ENCODE results near the gene PRR19.

PRR19 gene

DNA sequence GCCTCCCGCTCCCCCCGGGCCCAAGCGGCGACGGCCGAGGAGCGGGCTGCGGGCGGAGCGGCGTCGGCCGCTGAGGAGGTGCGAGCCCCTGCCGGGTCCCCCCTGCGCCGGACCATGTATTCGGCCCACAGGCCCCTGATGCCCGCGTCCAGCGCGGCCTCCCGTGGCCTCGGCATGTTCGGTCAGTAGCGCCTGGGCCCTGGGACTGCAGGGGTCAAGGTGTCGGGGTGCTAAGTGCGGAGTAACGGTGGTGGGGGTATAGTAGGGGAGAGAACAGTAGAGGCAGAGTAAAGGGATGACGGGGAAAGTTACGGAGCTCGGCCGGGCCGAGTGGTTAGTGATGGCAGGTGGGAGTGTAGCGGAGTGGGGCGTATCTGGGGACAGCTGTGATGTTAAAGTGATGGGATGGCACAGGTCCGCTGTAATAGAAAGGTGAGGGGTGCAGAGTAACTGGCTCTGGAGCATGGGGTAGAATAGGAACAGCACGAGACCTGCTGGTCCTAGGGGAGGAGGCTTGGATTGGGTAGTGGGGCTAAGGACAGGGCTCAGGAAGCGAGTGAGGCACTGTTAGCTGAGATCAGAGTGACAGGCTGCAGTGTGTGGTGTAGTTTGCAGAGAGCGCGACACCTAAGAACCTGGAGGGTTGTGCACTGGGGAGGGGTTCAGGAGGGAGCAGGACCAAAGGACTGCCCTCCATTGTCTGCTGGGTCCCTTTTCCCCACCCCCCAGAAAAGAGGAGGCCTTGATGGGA is 17.2 kb upstream of the PRR19 start:
- DNase-seq: no peak

DNA sequence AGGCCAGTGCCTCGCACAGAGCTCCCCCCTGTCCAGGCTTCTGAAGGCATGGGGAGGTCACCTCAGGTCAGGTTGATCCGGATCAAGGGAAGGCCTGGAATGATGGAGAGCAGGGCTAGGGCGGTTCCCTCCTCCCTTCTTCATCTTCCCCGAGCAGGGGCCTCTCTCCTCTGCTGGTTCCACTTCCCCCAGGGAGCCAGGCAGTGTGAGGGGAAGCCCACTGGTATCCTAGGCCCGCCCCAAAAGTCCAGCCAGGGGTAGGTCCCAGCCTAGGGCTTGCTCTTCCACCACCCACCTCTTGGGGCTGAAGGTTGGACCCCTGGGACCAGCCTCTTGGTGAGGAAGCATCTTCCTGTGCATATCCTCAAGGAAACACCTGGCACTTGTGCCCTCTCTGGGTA is 16.4 kb upstream of the PRR19 start:
- no peak for DNase-seq

DNA sequence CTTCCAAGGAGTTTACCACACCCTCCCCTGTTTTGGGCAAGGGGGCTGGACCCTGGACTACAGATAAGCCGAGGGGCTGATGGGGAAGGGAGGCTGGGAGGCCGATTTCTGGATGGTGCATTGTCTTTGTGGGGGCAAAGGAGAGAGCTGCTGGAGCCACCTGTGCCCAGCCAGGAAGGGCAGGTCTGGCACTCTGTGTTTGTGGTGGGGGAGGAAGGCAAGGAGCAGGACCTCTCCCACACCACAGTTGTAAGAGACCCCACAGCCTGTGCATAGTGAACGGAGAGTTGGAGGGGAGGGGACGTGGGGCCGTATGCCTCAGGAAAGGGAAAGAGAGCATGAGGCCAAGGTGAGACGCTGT is 16.0 kb upstream of the PRR19 start:
- DNase-seq: no peak

DNA sequence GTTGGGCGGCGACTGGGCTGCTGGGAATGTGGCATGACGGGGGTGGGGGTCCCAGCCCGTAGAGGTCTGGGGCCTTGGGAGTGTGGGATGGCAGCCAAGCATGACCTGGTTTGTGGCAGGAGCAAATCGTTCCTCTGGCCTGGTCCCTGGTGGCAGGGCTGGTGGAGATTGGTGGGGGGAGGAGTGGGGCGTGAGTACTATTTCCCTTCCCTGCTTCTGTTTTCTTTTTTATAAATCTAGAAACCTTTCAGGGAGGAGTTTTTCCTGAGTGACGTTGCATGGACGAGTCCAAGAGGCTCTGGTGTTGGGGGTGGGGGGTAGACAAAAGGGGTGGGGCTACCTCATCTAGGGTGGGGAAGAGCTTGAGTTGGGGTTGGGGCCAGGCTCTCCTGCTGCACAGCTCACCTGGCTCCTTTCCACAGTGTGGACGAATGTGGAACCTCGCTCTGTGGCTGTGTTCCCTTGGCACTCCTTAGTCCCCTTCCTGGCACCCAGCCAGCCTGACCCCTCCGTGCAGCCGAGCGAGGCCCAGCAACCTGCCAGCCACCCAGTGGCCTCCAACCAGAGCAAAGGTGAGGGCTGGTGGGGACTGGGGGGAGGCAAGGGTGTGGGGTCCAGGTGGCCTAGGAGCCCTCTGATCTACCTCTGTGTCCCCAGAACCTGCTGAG is 15.4 kb upstream of the PRR19 start:
- no peak for DNase-seq

DNA sequence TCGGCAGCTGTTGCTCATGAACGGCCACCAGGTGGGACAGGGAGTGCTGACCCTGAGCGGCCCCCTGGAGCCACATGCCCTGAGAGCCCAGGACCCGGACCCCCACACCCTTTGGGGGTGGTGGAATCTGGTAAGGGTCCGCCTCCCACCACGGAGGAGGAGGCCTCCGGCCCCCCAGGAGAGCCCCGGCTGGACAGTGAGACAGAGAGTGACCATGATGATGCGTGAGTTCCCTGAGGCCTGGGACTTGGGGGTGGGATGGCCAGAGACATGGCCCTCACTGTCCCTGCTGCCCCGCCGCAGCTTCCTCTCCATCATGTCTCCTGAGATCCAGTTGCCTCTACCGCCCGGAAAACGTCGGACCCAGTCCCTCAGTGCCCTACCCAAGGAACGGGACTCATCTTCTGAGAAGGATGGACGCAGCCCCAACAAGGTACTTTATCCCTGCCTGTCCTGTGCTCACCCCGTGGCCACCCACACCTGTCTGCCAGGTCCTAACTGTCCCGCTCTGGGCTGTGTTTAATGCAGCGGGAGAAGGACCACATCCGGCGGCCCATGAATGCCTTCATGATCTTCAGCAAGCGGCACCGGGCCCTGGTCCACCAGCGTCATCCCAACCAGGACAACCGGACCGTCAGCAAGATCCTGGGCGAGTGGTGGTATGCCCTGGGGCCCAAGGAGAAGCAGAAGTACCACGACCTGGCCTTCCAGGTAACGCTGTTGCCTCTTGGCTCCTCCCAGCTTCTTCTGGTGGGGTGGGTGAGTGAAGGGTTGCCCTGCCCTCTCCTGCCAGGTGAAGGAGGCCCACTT is 14.7 kb upstream of the PRR19 start:
- no peak for DNase-seq

DNA sequence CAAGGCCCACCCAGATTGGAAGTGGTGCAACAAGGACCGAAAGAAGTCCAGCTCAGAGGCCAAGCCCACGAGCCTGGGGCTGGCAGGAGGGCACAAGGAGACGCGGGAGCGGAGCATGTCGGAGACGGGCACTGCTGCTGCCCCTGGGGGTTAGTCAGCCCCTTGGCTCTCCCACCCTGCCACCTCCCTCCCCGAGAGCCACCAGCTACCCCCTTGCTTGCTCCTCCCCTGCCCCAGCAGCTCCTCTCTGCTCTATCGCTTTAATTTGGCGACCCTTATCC is 14.2 kb upstream of the PRR19 start:
- no peak for DNase-seq

DNA sequence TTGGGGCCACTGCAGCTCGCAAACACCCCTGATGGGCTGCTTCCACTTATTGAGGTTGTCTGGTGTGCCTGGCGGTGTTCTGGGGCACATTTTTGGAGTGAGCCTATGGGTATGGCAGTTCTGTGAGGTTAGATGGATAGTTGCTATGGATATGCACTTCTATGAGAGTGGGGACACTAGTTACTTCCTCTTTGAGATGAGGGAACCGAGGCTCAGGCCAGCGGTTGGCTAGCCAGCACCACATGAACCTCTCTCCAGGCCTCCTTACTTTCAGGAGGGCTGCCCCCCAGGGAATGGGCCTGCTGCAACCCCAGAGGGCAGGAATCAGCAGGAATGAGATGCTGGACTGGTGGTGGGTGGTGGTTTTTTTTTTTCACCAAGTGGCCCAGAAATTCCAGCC is 13.5 kb upstream of the PRR19 start:
- DNase-seq: no peak

DNA sequence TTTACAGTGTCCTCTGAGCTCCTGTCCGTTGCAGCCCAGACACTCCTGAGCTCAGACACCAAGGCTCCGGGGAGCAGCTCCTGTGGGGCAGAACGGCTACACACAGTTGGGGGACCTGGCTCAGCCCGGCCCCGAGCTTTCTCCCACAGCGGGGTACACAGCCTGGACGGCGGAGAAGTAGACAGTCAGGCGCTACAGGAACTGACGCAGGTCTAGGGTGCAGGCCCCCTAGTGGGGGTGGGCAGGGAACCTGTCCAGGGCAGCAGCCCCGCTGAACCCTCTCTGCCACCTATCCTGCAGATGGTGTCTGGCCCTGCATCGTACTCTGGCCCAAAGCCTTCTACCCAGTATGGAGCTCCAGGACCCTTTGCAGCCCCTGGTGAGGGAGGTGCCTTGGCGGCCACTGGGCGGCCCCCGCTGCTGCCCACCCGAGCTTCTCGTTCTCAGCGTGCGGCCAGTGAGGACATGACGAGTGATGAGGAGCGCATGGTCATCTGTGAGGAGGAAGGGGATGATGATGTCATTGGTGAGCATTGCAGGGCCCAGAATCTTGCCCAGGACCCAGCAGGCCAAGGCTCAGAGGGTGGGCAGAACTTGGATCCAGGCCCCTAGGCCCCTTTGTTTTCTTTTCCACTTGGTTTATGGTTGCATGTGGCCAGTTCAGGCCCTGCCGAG is 12.9 kb upstream of the PRR19 start:
- no peak for DNase-seq

DNA sequence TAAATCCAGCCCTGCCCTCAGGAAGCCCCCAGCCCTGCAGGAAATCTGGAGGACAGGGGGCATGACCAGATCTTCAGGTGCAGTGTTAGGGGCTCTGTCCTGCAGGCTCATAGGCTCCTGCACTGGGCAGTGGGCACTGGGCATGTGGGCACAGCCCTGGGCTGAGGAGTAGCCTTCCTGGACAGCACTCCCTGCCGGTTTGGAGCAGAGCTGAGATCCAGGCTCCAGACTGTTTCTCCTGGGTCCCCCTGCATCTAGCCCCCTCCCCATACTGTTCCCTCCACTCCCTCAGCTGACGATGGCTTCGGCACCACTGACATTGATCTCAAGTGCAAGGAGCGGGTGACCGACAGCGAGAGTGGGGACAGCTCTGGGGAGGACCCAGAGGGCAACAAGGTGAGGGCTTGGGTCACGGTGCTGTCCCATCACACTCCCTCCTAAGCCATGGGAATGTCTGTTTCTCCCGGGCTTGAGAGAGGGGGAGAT is 12.3 kb upstream of the PRR19 start:
- DNase-seq: no peak

DNA sequence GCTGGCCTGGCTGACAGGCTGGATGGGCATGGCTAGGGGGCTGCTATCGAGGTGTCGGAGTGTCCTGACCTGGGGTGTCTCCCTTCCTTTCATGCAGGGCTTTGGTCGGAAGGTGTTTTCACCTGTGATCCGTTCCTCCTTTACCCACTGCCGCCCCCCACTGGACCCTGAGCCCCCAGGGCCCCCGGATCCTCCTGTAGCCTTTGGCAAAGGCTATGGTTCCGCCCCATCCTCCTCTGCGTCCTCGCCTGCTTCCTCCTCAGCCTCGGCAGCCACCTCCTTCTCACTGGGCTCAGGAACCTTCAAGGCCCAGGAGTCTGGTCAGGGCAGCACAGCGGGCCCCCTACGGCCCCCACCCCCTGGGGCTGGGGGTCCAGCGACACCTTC is 11.8 kb upstream of the PRR19 start:
- DNase-seq: no peak

DNA sequence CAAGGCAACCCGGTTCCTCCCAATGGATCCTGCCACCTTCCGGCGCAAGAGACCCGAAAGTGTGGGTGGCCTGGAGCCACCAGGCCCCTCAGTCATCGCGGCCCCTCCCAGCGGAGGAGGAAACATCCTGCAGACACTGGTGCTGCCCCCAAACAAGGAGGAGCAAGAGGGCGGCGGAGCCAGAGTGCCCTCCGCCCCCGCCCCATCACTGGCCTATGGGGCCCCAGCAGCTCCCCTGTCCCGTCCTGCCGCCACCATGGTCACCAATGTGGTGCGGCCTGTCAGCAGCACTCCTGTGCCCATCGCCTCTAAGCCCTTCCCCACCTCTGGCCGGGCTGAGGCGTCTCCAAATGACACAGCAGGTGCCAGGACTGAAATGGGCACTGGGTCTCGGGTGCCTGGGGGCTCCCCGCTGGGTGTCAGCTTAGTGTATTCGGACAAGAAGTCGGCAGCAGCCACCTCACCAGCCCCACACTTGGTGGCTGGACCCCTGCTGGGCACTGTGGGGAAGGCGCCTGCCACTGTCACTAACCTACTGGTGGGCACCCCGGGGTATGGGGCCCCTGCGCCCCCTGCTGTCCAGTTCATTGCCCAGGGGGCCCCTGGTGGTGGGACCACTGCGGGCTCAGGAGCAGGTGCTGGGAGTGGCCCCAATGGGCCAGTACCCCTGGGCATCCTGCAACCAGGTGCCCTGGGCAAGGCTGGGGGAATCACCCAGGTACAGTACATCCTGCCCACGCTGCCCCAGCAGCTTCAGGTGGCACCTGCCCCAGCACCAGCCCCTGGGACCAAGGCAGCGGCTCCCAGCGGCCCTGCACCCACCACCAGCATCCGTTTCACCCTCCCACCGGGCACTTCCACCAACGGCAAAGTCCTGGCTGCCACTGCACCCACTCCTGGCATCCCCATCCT is 11.2 kb upstream of the PRR19 start:
- DNase-seq: peak; percentile 71

DNA sequence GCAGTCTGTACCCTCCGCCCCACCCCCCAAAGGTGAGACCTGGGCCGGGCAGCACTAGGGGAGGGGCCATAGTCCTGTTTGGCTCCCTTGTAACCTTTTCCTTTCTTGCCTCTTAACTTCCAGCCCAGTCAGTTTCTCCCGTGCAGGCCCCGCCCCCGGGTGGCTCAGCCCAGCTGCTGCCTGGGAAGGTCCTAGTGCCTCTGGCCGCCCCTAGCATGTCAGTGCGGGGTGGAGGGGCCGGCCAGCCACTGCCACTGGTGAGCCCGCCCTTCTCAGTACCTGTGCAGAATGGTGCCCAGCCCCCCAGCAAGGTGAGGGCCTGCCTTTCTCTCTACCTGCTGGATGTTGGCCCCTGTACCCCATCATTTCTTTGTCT is 10.5 kb upstream of the PRR19 start:
- DNase-seq: no peak

DNA sequence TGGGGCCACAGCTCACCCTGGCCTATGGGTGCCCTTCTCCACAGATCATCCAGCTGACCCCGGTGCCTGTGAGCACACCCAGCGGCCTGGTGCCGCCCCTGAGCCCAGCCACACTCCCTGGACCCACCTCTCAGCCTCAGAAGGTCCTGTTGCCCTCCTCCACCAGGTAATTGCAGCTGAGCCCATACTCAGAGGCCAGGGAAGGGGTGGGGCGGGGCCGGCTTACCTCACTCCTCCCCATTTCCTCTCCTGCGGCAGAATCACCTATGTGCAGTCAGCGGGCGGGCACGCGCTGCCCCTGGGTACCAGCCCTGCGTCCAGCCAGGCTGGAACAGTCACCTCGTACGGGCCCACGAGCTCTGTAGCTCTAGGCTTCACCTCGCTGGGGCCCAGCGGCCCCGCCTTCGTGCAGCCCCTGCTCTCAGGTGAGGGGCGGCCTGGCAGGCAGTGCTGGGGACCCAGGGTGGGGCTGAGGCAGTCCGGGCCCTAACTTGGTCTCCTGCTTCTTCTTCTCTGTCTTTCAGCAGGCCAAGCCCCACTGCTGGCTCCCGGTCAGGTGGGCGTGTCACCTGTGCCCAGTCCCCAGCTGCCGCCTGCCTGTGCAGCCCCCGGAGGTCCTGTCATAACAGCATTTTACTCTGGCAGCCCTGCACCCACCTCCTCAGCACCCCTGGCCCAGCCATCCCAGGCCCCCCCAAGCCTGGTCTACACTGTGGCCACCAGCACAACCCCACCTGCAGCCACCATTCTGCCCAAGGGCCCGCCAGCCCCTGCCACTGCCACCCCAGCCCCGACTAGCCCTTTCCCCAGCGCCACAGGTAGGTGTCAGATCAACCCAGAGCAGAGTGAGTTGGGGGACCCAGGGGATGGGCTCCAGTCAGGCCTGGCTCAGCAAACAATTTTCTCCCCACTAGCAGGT is 9.6 kb upstream of the PRR19 start:
- no peak for DNase-seq

DNA sequence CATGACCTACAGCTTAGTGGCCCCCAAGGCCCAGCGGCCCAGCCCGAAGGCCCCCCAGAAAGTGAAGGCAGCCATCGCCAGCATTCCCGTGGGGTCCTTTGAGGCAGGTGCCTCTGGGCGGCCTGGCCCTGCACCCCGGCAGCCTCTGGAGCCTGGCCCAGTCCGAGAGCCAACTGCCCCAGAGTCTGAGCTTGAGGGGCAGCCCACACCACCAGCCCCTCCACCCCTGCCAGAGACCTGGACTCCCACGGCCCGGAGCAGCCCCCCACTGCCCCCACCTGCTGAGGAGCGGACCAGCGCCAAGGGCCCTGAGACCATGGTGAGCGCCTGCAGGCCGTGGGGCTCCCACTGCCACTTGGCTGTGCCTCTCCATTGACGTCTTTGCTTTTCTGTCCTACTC is 9.0 kb upstream of the PRR19 start:
- DNase-seq: no peak

DNA sequence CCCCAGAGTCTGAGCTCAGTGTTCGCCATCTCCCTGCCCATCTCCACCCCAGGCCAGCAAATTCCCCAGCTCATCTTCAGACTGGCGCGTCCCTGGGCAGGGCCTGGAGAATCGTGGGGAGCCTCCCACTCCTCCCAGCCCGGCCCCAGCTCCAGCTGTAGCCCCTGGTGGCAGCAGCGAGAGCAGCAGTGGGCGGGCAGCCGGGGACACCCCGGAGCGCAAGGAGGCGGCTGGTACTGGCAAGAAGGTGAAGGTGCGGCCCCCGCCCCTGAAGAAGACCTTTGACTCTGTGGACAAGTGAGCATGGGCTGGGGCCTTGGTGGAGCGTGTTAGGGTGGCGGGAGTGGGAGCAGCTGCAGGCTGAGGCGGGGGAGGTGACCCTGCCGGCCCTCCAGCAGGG is 8.4 kb upstream of the PRR19 start:
- DNase-seq: no peak

DNA sequence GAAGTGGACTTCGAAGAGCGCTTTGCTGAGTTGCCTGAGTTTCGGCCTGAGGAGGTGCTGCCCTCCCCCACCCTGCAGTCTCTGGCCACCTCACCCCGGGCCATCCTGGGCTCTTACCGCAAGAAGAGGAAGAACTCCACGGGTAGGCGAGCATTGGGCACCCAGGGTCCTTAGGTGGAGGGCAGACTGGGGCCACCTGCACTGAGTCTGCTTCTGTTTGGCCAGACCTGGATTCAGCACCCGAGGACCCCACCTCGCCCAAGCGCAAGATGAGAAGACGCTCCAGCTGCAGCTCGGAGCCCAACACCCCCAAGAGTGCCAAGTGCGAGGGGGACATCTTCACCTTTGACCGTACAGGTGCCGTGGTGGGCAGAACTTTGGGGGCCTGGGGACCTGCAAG is 8.0 kb upstream of the PRR19 start:
- DNase-seq: no peak

DNA sequence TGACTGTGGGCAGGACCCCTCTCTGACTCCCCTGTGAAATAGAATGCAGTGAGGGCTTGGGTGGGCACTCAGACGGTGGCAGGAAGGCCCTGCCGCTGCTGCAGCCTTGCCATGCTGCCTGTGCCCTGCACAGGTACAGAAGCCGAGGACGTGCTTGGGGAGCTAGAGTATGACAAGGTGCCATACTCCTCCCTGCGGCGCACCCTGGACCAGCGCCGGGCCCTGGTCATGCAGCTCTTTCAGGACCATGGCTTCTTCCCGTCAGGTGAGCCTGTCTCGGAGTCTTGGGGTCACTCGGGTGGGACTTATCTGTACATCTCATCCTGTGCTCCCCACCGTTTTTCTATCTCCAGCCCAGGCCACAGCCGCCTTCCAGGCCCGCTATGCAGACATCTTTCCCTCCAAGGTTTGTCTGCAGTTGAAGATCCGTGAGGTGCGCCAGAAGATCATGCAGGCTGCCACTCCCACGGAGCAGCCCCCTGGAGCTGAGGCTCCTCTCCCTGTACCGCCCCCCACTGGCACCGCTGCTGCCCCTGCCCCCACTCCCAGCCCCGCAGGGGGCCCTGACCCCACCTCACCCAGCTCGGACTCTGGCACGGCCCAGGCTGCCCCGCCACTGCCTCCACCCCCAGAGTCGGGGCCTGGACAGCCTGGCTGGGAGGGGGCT is 7.3 kb upstream of the PRR19 start:
- no peak for DNase-seq

DNA sequence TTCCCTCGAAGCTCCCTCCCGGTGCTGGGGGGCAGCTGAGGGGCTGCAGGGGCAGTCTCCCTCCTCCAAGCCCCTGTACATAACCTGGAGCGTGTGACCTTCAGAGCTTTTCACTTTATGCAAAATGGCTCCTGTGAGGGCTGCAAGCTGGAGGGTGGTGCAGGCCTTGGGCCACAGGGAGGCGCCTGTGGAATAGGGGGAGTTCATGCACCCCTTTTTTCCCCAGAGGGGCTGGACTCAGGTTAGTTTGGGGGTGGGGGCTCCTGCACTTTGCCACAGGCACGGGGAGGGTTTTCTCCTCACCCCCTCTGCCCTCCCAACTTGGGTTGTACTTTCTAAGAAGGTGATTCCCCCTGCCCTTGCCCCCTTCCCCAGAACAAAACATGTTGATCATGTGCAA is 6.6 kb upstream of the PRR19 start:
- no peak for DNase-seq

DNA sequence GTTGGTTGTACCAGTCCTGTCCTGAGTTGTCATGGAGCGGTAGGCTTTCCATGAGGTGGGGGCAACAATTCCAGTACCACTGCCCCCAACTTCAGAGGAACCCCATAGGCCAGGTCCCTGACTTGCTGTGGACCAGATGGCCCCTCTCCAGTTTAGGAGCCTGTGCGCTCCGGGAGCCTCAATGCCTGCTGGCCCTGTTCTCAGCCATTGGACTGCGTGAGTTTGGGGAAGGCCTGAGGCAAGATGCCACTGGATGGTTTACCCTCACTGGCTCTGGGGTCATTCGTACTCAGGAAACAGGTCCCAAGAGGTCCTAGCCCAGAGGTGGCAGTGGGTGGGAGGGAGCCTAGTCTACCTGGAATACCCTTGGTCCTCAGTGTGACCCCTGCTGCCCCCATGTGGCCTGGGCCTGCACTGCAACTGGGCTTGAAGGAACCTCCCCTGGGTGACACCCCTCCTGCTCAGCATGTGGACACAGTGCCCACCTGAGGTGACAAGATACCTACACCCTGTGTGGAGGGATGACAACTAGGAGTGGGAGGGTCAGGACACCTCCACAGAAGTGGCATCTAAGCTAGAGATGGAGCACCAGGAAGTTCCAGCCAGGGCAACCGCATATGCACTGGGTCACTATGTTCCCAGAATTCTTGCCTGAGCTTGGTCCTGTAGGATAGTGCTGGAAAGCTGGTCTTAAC is 6.0 kb upstream of the PRR19 start:
- DNase-seq: peak; percentile 90

DNA sequence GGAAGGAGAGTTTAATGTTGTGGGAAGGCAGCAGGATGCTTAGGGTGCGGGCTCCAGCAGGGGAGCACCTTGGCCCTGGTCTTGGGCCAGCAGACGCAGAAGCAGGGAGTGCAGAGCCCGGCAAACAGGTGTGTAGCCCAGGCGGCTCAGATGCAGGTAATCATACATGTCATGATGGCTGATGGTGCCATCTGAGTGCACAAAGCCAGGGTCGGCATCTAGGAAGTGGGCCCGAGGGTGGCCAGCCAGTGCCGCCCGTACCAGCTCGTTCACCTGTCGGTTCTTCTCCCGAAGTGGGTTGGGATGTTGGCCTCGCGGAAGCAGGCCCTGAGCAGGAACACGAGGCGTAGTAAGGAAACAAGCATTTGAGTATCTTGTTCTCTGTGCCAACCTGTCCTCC is 4.9 kb upstream of the PRR19 start:
- no peak for DNase-seq

Measured in CD4-positive, alpha-beta T cell treated with Interleukin-10 for 1 hour (primary cell).